Neuron (in vitro differentiated cells): ENCODE results near the gene SLC9A3.

ENCODE experiments used
- H2AFZ ChIP-seq: one replicate; pipeline ENCODE4 v1.6.1; 2013; ENCODE audit warnings: low read depth, mild to moderate bottlenecking, inconsistent platforms, low read length, moderate library complexity
- H3K27me3 ChIP-seq: one replicate; pipeline ENCODE4 v1.6.1; 2013; ENCODE audit warnings: low read length; ENCODE audit not compliant: insufficient read depth
- H3K36me3 ChIP-seq: one replicate; pipeline ENCODE4 v1.6.1; 2013; ENCODE audit warnings: low read length; ENCODE audit not compliant: insufficient read depth
- H3K4me1 ChIP-seq: one replicate; pipeline ENCODE4 v1.6.1; 2013; ENCODE audit warnings: low read length; ENCODE audit not compliant: insufficient read depth
- H3K4me3 ChIP-seq: 2 replicates; pipeline ENCODE4 v1.5.1; 2013; ENCODE audit warnings: mild to moderate bottlenecking, low read length, moderate library complexity
- H3K9me3 ChIP-seq: one replicate; pipeline ENCODE4 v1.6.1; 2013; ENCODE audit warnings: low read length

The SLC9A3 gene

DNA sequence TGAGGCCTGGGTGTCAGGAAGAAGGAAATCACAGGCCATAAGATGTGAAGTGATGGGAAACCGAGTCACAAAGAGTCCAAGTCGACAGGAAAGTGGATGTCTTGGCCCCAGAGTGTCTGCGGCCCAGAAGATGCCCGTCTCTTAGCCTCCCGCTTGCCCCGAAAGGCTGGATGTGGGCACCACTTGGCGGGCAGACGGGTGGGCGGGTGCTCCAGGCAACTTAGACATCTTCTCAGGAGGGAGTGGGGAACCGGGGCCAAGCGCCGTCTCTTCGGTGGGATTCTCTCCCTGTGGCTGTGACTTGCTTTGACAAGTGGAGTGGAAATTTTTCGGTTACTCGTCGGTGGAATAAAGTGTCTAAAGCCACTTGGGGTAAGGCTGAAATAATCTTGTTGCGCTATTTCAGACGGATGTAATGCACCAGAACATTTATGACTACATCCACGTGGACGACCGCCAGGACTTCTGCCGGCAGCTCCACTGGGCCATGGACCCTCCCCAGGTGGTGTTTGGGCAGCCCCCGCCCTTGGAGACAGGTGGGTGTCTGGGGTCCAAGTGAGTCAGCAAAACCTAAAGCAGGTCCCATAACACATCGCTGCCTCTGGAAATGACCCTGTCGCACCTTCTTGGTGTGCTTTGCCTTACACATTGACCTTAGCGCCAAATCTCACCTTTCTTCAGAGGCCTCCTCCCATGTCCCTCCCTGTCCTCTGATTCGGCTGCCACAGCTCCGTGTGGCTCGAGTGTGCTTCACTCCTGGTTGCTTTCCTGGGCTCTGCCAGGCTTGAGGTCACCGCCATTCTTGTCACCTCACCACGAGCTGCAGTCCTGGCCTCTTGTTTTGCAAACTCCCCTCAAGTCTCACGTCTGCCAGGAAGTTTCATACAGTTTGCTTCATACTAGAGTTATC lies 101.7 kb downstream of the SLC9A3 start:
- no peaks in the 10 kb centered on the region for H3K36me3 ChIP-seq
- no peaks in the 10 kb centered on the region for H3K9me3 ChIP-seq
- peaks cover 8% of the 10 kb centered on the region for H3K4me1 ChIP-seq
- H3K27me3 ChIP-seq: no peaks in the 10 kb centered on the region
- H2AFZ ChIP-seq: no peak overlapping the region
- H3K4me3 ChIP-seq: no peak overlapping the region

DNA sequence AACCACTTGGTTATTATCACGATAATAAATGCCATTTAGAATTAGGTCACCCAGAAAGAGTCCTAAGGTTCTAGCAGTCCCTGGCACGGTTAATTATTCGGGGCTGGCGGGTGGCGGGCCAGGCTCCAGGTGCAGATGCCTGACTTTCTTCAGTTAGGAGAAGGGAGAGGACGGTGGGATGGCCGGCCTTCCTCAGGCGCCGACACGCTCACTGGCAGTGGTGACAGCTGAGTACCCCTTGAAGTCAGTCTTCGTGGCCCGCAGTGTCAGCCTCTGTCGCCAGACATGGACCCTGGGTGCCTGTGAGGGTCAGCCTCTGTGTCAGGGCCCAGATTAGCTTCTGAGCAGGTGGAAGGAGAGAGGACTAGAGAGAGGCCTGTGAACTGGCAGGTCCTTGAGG lies 102.3 kb downstream of the SLC9A3 start:
- Histone ChIP-seq H3K36me3 (no peaks in the 10 kb centered on the region), H3K4me3 (no peak overlapping the region), H3K4me1 (peaks cover 11% of the 10 kb centered on the region), H2AFZ (no peak overlapping the region), H3K27me3 (no peaks in the 10 kb centered on the region), H3K9me3 (no peaks in the 10 kb centered on the region)

DNA sequence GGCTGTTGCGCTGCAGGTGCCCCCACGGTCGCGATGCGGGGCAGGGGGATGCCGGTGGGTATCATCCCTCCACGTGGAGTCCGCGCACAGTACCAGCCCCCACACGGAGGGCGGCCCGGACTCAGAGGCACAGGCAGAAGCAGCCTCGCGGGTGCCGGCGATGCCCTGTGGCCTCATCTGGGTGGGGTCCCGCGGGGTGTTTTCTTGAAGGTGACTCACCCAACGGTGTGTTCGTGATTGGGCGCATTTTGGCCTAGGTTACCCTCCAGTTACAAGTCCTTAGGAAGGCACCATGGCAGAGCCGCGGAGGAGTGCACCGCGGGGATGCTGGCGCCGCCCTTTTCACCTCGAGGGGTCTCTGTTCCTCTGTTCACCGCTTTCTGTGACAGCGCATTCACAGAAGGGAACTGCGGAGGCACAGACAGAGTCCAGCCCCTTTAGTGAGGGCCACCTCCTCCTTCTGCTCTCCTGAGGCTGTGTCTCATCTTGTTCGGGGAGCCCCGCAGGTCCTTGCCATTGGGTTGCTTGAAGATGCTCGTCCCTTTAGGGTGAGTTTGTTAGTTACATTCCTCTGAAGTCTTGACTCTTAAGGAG lies 102.9 kb downstream of the SLC9A3 start:
- Histone ChIP-seq H3K4me1 (peaks cover 11% of the 10 kb centered on the region), H3K36me3 (no peaks in the 10 kb centered on the region), H3K9me3 (no peaks in the 10 kb centered on the region), H3K4me3 (no peak overlapping the region), H3K27me3 (no peaks in the 10 kb centered on the region), H2AFZ (no peak overlapping the region)

DNA sequence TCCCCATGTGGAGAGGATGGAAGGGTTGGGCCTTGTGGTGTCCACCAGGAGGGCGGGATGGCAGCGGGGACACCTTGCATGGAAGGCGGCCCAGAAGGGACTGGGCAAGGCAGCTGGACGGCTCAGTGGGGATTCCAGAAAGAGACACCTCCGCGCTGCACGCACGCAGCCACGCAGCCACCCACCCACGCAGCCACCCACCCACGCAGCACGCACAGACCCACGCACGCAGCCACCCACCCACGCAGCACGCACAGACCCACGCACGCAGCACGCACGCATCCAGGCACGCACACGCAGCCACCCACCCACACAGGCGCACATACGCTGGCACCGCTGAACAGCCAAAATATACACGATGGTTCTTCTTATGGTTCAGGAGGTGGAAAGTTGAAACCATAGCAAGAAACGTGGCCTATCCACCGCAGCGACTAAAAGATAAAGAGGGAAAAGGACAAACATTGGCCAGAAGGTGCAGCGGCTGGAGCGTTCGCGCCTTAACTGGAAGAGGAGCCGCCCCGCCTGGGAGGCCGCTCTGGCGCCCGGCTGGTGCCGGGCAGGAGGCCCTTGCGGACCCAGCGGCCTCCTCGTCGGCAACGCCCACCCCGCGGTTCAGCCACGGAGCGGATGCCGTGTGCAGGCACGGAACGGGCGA lies 103.5 kb downstream of the SLC9A3 start:
- no peaks in the 10 kb centered on the region for H3K27me3 ChIP-seq
- H3K9me3 ChIP-seq: no peaks in the 10 kb centered on the region
- H3K4me3 ChIP-seq: no peak overlapping the region
- H3K36me3 ChIP-seq: no peaks in the 10 kb centered on the region
- H2AFZ ChIP-seq: no peak overlapping the region
- peaks cover 17% of the 10 kb centered on the region for H3K4me1 ChIP-seq
